PC-9 (cell line): Measurements from ENCODE around the gene PTPRD.

Experiments
- CTCF ChIP-seq: fragments of 200-600 bp; sonication (generic); conservative IDR thresholded peaks from 2 replicates; pipeline ENCODE4 v1.6.1; 2017; ENCODE audit warnings: mixed run types, antibody characterized with exemption, mild to moderate bottlenecking, moderate library complexity
- EZH2 ChIP-seq: fragments of 200-600 bp; sonication (generic); IDR thresholded peaks from 2 replicates; pipeline ENCODE4 v1.8.0; 2017; ENCODE audit warnings: antibody characterized with exemption, low read depth

DNA sequence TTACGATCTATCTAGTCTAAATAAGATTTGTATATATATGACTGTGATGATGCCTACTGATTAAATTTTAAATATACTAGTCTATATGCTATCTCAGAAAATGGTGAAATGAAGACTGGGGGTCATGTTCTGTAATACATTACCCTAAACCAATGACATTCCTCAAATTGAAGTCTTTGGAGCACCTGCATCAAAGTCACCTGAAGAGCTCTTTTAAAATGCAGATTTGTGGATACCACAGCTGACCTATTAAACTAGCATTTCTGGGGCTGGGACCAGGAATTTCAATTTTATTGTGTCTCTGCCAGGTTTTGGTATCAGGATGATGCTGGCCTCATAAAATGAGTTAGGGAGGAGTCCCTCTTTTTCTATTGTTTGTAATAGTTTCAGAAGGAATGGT is 2181.3 kb downstream of the PTPRD start:
- TF ChIP-seq CTCF (no peak), EZH2 (no peak)
